ENCODE measurements around the gene UGT1A5. TPM values are rescaled to one million over a fixed set of nuclear protein-coding genes. Genes with fewer than 3 reads are reported as not detected.
"Not testable (repeated sequence)": the region's sequence is repeated elsewhere in the genome, so short reads cannot be mapped to it uniquely, and the experiment has no call there.

The UGT1A5 gene
- total and polyA plus RNA-seq, 2 of the 13 experiments (the other 11 are each of a cell fraction or from before 2014, with no cell fraction given) = not detected

DNA sequence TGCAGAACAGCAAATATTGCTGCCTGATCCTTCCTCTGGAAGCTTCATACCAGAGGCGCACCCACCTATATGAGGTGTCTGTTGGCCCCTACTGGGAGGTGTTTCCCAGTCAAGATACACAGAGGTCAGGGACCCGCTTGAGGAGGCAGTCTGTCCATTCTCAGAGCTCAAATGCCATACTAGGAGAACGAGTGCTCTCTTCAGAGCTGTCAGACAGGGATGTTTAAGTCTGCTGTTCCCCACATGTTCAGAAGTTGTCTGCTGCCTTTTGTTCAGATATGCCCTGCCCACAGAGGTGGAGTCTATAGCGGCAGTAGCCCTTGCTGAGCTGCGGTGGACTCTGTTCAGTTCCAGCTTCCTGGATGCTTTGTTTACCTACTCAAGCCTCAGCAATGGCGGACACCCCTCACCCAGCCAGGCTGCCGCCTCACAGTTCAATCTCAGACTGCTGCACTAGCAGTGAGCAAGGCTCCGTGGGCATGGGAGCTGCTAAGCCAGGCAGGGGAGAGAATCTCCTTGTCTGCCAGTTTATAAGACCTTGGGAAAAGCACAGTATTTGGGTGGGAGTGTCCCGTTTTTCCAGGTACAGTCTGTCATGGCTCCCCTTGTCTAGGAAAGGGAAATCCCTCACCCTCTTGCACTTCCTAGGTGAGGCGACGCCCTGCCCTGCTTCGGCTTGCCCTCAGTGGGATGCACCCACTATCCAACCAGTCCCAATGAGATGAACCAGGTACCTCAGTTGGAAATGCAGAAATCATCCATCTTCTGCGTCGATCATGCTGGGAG, 24.4 kb downstream of the UGT1A5 start (continued):
- TF ChIP-seq ZMYM4 (CRISPR knock-in tag; IDR thresholded peaks at IDR 0.05) (peak; percentile 92), ETV5 (CRISPR knock-in tag; IDR thresholded peaks at IDR 0.05; ENCODE audit: borderline replicate concordance) (peak; percentile 54; the same call in 1 of the 2 replicates), YY1 (IDR thresholded peaks at IDR 0.05; ENCODE audit: insufficient read depth, insufficient replicate concordance, low read depth, low read length) (peak; percentile 91), KDM2A (CRISPR knock-in tag; IDR thresholded peaks at IDR 0.05; ENCODE audit: borderline replicate concordance, low read depth) (peak; percentile 60; the same call in 1 of the 2 replicates), POLR2AphosphoS5 (IDR thresholded peaks at IDR 0.05; ENCODE audit: low read depth, low read length) (peak; percentile 48; the same call in 1 of the 2 replicates), ZNF44 (CRISPR knock-in tag; IDR thresholded peaks at IDR 0.05) (0 out of 2 replicates have a peak, but pooled peaks have one; percentile 41), ATF2 (CRISPR knock-in tag; IDR thresholded peaks at IDR 0.05) (0 out of 2 replicates have a peak, but pooled peaks have one; percentile 41), HNF1A (CRISPR knock-in tag; IDR thresholded peaks at IDR 0.05; ENCODE audit: borderline replicate concordance) (peak; percentile 17; the same call in 1 of the 2 replicates), FOXO1 (CRISPR knock-in tag; IDR thresholded peaks at IDR 0.05) (peak; percentile 19; the same call in 1 of the 2 replicates), ZMAT3 (CRISPR knock-in tag; conservative IDR thresholded peaks at IDR 0.05) (peak; percentile 75), WIZ (CRISPR knock-in tag; IDR thresholded peaks at IDR 0.05) (peak; percentile 81; the same call in 1 of the 2 replicates), BORCS8-MEF2B (CRISPR knock-in tag; IDR thresholded peaks at IDR 0.05) (peak; percentile 47; the same call in 1 of the 2 replicates), ZNF343 (CRISPR knock-in tag; IDR thresholded peaks at IDR 0.05) (peak; percentile 69; the same call in 1 of the 2 replicates)
- not testable (repeated sequence) for TF ChIP-seq HNF1A (IDR thresholded peaks at IDR 0.05; ENCODE audit: low read depth)
- TF ChIP-seq, protein P1, sequence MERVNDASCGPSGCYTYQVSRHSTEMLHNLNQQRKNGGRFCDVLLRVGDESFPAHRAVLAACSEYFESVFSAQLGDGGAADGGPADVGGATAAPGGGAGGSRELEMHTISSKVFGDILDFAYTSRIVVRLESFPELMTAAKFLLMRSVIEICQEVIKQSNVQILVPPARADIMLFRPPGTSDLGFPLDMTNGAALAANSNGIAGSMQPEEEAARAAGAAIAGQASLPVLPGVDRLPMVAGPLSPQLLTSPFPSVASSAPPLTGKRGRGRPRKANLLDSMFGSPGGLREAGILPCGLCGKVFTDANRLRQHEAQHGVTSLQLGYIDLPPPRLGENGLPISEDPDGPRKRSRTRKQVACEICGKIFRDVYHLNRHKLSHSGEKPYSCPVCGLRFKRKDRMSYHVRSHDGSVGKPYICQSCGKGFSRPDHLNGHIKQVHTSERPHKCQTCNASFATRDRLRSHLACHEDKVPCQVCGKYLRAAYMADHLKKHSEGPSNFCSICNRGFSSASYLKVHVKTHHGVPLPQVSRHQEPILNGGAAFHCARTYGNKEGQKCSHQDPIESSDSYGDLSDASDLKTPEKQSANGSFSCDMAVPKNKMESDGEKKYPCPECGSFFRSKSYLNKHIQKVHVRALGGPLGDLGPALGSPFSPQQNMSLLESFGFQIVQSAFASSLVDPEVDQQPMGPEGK (CRISPR knock-in tag; IDR thresholded peaks at IDR 0.05) = peak; percentile 20
- TF ChIP-seq, protein P2, sequence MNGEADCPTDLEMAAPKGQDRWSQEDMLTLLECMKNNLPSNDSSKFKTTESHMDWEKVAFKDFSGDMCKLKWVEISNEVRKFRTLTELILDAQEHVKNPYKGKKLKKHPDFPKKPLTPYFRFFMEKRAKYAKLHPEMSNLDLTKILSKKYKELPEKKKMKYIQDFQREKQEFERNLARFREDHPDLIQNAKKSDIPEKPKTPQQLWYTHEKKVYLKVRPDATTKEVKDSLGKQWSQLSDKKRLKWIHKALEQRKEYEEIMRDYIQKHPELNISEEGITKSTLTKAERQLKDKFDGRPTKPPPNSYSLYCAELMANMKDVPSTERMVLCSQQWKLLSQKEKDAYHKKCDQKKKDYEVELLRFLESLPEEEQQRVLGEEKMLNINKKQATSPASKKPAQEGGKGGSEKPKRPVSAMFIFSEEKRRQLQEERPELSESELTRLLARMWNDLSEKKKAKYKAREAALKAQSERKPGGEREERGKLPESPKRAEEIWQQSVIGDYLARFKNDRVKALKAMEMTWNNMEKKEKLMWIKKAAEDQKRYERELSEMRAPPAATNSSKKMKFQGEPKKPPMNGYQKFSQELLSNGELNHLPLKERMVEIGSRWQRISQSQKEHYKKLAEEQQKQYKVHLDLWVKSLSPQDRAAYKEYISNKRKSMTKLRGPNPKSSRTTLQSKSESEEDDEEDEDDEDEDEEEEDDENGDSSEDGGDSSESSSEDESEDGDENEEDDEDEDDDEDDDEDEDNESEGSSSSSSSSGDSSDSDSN (CRISPR knock-in tag; IDR thresholded peaks at IDR 0.05) = peak; percentile 33; the same call in 1 of the 2 replicates

All from HepG2 (cell line).